Measurements from ENCODE around the gene ZNF827. TPM values are rescaled to one million over a fixed set of nuclear protein-coding genes. Genes with fewer than 3 reads are reported as not detected.

The ZNF827 gene
- polyA plus RNA-seq, 1 donor from 2014 or later, result 12.1 TPM

DNA sequence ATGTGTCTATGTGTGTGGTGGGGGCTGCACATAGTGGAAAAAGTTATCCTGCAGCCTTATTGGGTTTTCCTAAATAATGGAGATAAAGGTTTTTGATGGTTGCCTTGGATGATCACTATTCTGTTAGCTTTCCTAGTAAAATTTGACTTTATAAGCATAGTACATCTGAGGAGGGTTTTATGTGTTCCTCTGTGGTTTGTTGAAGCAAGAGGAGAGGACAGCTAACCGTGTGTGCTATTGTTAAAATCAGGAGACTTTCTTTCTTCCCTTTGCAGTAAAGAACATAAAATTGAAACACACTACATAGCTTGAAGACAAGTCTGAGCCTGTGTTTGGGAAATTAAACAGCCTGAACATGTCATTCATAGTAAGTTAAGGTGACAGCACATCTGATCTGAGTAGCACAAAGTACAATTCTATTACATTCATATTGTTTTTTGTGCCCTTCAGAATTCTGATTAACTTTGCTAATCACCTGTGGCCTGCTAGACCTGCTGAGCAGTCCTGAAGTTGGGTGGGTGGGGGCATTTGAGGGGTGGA is 221.9 kb downstream of the ZNF827 start:
- Histone ChIP-seq H2AFZ (ENCODE audit: low read depth, low read length) (no peak overlapping the region), H3K4me2 (ENCODE audit: low read length) (no peak overlapping the region)

GRCh38 chr4:145716200-145716599 is 222.4 kb downstream of the ZNF827 start:
- no peaks in the 10 kb centered on the region for H3K9me3 ChIP-seq (ENCODE audit: low read length)
- H4K20me1 ChIP-seq (ENCODE audit: insufficient read depth), result no peaks in the 10 kb centered on the region
- H3K79me2 ChIP-seq (replicated peaks; ENCODE audit: insufficient read depth, low read length), result no peaks in the 10 kb centered on the region
- no peaks in the 10 kb centered on the region for H3K36me3 ChIP-seq (ENCODE audit: insufficient read depth, low read length)
- TF ChIP-seq, protein P1, sequence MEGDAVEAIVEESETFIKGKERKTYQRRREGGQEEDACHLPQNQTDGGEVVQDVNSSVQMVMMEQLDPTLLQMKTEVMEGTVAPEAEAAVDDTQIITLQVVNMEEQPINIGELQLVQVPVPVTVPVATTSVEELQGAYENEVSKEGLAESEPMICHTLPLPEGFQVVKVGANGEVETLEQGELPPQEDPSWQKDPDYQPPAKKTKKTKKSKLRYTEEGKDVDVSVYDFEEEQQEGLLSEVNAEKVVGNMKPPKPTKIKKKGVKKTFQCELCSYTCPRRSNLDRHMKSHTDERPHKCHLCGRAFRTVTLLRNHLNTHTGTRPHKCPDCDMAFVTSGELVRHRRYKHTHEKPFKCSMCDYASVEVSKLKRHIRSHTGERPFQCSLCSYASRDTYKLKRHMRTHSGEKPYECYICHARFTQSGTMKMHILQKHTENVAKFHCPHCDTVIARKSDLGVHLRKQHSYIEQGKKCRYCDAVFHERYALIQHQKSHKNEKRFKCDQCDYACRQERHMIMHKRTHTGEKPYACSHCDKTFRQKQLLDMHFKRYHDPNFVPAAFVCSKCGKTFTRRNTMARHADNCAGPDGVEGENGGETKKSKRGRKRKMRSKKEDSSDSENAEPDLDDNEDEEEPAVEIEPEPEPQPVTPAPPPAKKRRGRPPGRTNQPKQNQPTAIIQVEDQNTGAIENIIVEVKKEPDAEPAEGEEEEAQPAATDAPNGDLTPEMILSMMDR (IDR thresholded peaks at IDR 0.05; ENCODE audit: poor library complexity, severe bottlenecking), result no peak
- TF ChIP-seq POLR2AphosphoS5 (IDR thresholded peaks at IDR 0.05), result no peak
- no peak for TF ChIP-seq REST (IDR thresholded peaks at IDR 0.05; ENCODE audit: borderline replicate concordance)
- no peak for TF ChIP-seq EP300 (conservative IDR thresholded peaks at IDR 0.05; ENCODE audit: poor library complexity, severe bottlenecking)
- no peak for TF ChIP-seq SMC3 (conservative IDR thresholded peaks at IDR 0.05; ENCODE audit: poor library complexity)
- TF ChIP-seq RAD21 (conservative IDR thresholded peaks at IDR 0.05), result no peak
- TF ChIP-seq MXI1 (conservative IDR thresholded peaks at IDR 0.05; ENCODE audit: poor library complexity, severe bottlenecking), result no peak
- TF ChIP-seq TAF1 (IDR thresholded peaks at IDR 0.05; ENCODE audit: low read depth), result no peak
- no peak for TF ChIP-seq EZH2 (IDR thresholded peaks at IDR 0.05; ENCODE audit: borderline replicate concordance, insufficient read depth, low read length, poor library complexity, severe bottlenecking)
- H3K27me3 ChIP-seq (ENCODE audit: insufficient read depth, low read depth, low read length), result no peaks in the 10 kb centered on the region
- no peak overlapping the region for H2AFZ ChIP-seq (ENCODE audit: low read depth, low read length)
- H3K4me3 ChIP-seq (ENCODE audit: low read length), result no peak overlapping the region
- no peak overlapping the region for H3K4me2 ChIP-seq (ENCODE audit: low read length)
- no peak overlapping the region for H3K27ac ChIP-seq (ENCODE audit: low read length)
- no peaks in the 10 kb centered on the region for H3K9me2 ChIP-seq (ENCODE audit: insufficient read depth, low read length)
- no peaks in the 10 kb centered on the region for H3F3A ChIP-seq (ENCODE audit: insufficient read depth, low read length, poor library complexity, severe bottlenecking)
- no peak overlapping the region for H3K9ac ChIP-seq (ENCODE audit: low read length)

More for the DNA sequence above, 221.9 kb downstream of the ZNF827 start:
- Histone ChIP-seq H3K9ac (ENCODE audit: low read length) (no peak overlapping the region), H3K9me2 (ENCODE audit: insufficient read depth, low read length) (no peaks in the 10 kb centered on the region), H3F3A (ENCODE audit: insufficient read depth, low read length, poor library complexity, severe bottlenecking) (no peaks in the 10 kb centered on the region), H3K79me2 (replicated peaks; ENCODE audit: insufficient read depth, low read length) (no peaks in the 10 kb centered on the region), H3K27me3 (ENCODE audit: insufficient read depth, low read depth, low read length) (no peaks in the 10 kb centered on the region), H3K36me3 (ENCODE audit: insufficient read depth, low read length) (no peaks in the 10 kb centered on the region), H4K20me1 (ENCODE audit: insufficient read depth) (no peaks in the 10 kb centered on the region), H3K27ac (ENCODE audit: low read length) (no peak overlapping the region), H3K4me3 (ENCODE audit: low read length) (no peak overlapping the region), H3K9me3 (ENCODE audit: low read length) (no peaks in the 10 kb centered on the region)
- TF ChIP-seq EP300 (conservative IDR thresholded peaks at IDR 0.05; ENCODE audit: poor library complexity, severe bottlenecking) (no peak), REST (IDR thresholded peaks at IDR 0.05; ENCODE audit: borderline replicate concordance) (no peak), TAF1 (IDR thresholded peaks at IDR 0.05; ENCODE audit: low read depth) (no peak)

Measured in neural cell (in vitro differentiated cells).